Panc1 (cell line): Measurements from ENCODE around the gene MAPK8IP3. TPM values are rescaled to one million over a fixed set of nuclear protein-coding genes. Genes with fewer than 3 reads are reported as not detected.

Experiments
- ATAC-seq: fragments of 200-7000 bp; cut with Tn5 transposase; 2 replicates; pipeline ENCODE4 v1.9.1; 2020; ENCODE audit warnings: mild to moderate bottlenecking, moderate library complexity
- BruUV-seq: library from RNA; stranded (reverse); fragments of 400-500 nt; replicated peaks from 2 replicates; lab custom pipeline; 2021; lab: Mats Ljungman, UMichigan
- CTCF ChIA-PET: fragments of 300-600 bp; sonication (Branson Sonifier 250); formaldehyde crosslinking; loops from one replicate; lab custom pipeline; 2022; ENCODE audit warnings: antibody characterized with exemption; lab: Charles Lee
- POLR2A ChIA-PET: fragments of 300-600 bp; sonication (Branson Sonifier 250); formaldehyde crosslinking; loops from one replicate; lab custom pipeline; 2022; ENCODE audit warnings: antibody characterized with exemption; lab: Charles Lee
- DNase-seq: peaks from one replicate; pipeline ENCODE4 v3.0.0-alpha.2; 2010; ENCODE audit warnings: low read depth, low spot score
- H3K27ac ChIP-seq: 2 replicates; pipeline ENCODE4 v1.5.1; 2011; ENCODE audit warnings: mild to moderate bottlenecking, low read length, inconsistent platforms
- H3K27me3 ChIP-seq: fragments of 200-500 bp; sonication (Bioruptor generic); 2 replicates; pipeline ENCODE4 v1.6.0; 2014; ENCODE audit warnings: low read length, inconsistent platforms; ENCODE audit not compliant: control insufficient read depth, insufficient read depth
- H3K36me3 ChIP-seq: fragments of 200-500 bp; sonication (Bioruptor generic); 2 replicates; pipeline ENCODE4 v1.5.1; 2014; ENCODE audit warnings: inconsistent platforms, mild to moderate bottlenecking, low read length, moderate library complexity; ENCODE audit not compliant: control insufficient read depth, insufficient read depth
- H3K4me1 ChIP-seq: 2 replicates; pipeline ENCODE4 v1.5.1; 2011; ENCODE audit warnings: inconsistent platforms, mild to moderate bottlenecking, low read length, moderate library complexity; ENCODE audit not compliant: control insufficient read depth, insufficient read depth
- H3K4me3 ChIP-seq, 2 experiments: 2 replicates each; pipeline ENCODE4 v1.5.1; 2011 to 2012; ENCODE audit warnings: low read depth in 2 of 2, low read length in 2 of 2, mild to moderate bottlenecking in 2 of 2, inconsistent platforms in 1 of 2, moderate library complexity in 1 of 2
- H3K9me3 ChIP-seq: fragments of 200-500 bp; sonication (Bioruptor generic); 2 replicates; pipeline ENCODE4 v1.5.1; 2014; ENCODE audit warnings: low read depth, mild to moderate bottlenecking, inconsistent platforms, low read length, moderate library complexity; ENCODE audit not compliant: control insufficient read depth, insufficient read depth
- POLR2AphosphoS5 ChIP-seq: IDR thresholded peaks from 2 replicates; pipeline ENCODE4 v1.6.1; 2012; ENCODE audit warnings: mild to moderate bottlenecking, low read depth, low read length, moderate library complexity
- SIN3A ChIP-seq: IDR thresholded peaks from 2 replicates; pipeline ENCODE4 v1.6.1; 2012; ENCODE audit warnings: low read depth, mild to moderate bottlenecking, low read length, moderate library complexity, borderline replicate concordance; ENCODE audit not compliant: insufficient read depth
- TCF7L2 ChIP-seq: IDR thresholded peaks from 2 replicates; pipeline ENCODE4 v1.6.1; 2011; ENCODE audit warnings: mild to moderate bottlenecking, low read depth, low read length, inconsistent platforms
- in situ Hi-C: cut with HindIII; loops from 2 replicates; pipeline ENCODE4 v1.10.0; 2016; ENCODE audit warnings: low sequenced_read_pairs, low pct_unique_long_range_greater_than_20kb
- intact Hi-C: fragments of 100-400 bp; cut with micrococcal nuclease; formaldehyde crosslinking; loops from one replicate; pipeline ENCODE4 v1.10.0; 2022; ENCODE audit not compliant: unreplicated experiment
- total RNA-seq: library from RNA; stranded (reverse); gene quantifications from one replicate; pipeline ENCODE4 v1.2.1, GENCODE V29; 2021; ENCODE audit not compliant: unreplicated experiment
- TF ChIP-seq, protein P1 (sequence below): fragments of 450-650 bp; IDR thresholded peaks from 2 replicates; pipeline ENCODE4 v1.5.1; 2017; ENCODE audit warnings: mild to moderate bottlenecking
- TF ChIP-seq, protein P2 (sequence below), 2 experiments: IDR thresholded peaks; 2 replicates each; pipeline ENCODE4 v1.6.1; 2011 to 2012; ENCODE audit warnings: low read depth in 2 of 2, control low read depth in 1 of 2, low read length in 1 of 2, mild to moderate bottlenecking in 1 of 2, moderate library complexity in 1 of 2; ENCODE audit not compliant: insufficient read depth in 1 of 2

MAPK8IP3 gene
- total RNA-seq, 1 experiment from 2014 or later = 108 TPM

DNA sequence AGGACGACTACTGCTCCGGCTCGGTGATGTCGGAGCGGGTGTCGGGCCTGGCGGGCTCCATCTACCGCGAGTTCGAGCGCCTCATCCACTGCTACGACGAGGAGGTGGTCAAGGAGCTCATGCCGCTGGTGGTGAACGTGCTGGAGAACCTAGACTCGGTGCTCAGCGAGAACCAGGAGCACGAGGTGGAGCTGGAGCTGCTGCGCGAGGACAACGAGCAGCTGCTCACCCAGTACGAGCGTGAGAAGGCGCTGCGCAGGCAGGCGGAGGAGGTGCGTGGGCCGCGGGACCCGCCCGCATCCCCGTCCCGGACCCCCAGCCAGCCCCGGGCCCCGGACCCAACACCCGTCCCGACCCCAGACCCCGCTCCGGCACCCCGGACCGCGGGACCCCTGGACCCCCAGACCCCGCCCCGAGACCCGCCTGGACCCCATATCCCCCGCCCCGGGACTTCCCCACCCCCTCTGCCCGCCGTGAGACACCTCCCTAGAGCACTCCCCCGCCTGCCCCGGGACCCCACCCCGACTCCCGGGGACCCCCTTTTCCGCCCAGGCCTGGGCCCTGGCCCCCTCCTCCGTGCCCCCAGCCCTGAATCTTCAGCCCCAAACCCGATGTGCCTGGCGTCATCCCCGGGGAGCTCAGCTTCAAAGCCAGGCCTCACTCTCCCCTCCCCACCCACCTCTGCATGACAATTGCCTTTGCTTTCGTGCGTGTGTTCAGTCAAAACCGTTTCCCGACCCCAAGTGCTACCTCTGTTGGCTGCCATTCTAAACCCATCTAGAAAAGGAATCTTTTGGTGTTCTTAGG, 594 bp downstream of the MAPK8IP3 start:
- H3K27ac ChIP-seq = peak overlapping the region; percentile 94
- no TSS peak for BruUV-seq
- peaks cover 10% of the 10 kb centered on the region for H3K36me3 ChIP-seq
- H3K4me3 ChIP-seq = peak overlapping the region; percentile 75 to 90
- intact Hi-C loops = no loop called here
- H3K27me3 ChIP-seq = no peaks in the 10 kb centered on the region
- DNase-seq (no peak), ATAC-seq (peak; percentile 44)
- CTCF ChIA-PET = interaction anchor here (1.0 kb wide), 1 partner anchor 17 kb away, joined by 3 read pairs; no protein-coding TSS in a partner anchor
- H3K4me1 ChIP-seq = peaks cover 33% of the 10 kb centered on the region
- TF ChIP-seq TCF7L2 (no peak), POLR2AphosphoS5 (no peak), SIN3A (no peak)
- TF ChIP-seq, protein P1, sequence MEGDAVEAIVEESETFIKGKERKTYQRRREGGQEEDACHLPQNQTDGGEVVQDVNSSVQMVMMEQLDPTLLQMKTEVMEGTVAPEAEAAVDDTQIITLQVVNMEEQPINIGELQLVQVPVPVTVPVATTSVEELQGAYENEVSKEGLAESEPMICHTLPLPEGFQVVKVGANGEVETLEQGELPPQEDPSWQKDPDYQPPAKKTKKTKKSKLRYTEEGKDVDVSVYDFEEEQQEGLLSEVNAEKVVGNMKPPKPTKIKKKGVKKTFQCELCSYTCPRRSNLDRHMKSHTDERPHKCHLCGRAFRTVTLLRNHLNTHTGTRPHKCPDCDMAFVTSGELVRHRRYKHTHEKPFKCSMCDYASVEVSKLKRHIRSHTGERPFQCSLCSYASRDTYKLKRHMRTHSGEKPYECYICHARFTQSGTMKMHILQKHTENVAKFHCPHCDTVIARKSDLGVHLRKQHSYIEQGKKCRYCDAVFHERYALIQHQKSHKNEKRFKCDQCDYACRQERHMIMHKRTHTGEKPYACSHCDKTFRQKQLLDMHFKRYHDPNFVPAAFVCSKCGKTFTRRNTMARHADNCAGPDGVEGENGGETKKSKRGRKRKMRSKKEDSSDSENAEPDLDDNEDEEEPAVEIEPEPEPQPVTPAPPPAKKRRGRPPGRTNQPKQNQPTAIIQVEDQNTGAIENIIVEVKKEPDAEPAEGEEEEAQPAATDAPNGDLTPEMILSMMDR = no peak
- in situ Hi-C loops = no loop called here
- H3K9me3 ChIP-seq = no peaks in the 10 kb centered on the region
- POLR2A ChIA-PET = interaction anchor here (0.6 kb wide), 1 partner anchor 17 kb away, joined by 4 read pairs; no protein-coding TSS in a partner anchor

DNA sequence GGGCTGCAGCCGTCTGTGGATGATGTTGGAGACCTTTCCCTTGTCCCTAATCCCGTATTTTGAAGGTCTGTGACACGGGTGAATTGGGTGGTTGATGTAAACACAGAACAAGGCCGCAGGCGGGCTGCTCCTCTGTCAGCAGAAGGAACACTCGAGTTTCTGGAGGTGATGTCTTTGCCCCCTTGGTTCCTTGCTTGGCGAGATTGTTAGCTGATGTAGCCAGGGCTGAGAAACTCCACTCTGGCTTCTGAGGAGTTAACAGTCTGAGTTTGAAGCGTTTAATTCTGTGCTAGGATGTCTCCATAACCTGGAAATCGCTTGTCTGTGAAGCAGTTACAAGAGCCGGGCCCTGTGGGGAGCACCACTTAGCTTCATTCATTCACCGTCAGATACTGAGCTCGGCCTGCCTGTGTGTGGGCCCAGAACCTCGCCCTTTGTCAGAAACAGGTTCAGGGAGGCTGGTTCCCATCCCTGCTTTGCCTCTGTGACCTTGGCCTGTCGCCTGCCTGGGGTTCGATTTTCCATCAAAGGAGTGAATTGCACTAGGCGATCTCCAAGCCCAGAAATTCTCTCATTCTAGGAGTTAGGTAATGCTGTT, 1.3 kb downstream of the MAPK8IP3 start:
- Histone ChIP-seq H3K4me3 (peak overlapping the region; percentile 75 to 90), H3K36me3 (peaks cover 5% of the 10 kb centered on the region; the same call in 1 of the 2 replicates), H3K27me3 (no peaks in the 10 kb centered on the region), H3K9me3 (no peaks in the 10 kb centered on the region), H3K4me1 (peaks cover 33% of the 10 kb centered on the region), H3K27ac (peak overlapping the region; percentile 94)
- intact Hi-C loops (no loop called here), in situ Hi-C loops (no loop called here)
- no peak for DNase-seq
- POLR2A ChIA-PET = no interaction called here
- no peak for ATAC-seq
- TF ChIP-seq TCF7L2 = peak; percentile 29; the same call in 1 of the 2 replicates
- TF ChIP-seq, protein P1 = no peak
- TF ChIP-seq, protein P2, sequence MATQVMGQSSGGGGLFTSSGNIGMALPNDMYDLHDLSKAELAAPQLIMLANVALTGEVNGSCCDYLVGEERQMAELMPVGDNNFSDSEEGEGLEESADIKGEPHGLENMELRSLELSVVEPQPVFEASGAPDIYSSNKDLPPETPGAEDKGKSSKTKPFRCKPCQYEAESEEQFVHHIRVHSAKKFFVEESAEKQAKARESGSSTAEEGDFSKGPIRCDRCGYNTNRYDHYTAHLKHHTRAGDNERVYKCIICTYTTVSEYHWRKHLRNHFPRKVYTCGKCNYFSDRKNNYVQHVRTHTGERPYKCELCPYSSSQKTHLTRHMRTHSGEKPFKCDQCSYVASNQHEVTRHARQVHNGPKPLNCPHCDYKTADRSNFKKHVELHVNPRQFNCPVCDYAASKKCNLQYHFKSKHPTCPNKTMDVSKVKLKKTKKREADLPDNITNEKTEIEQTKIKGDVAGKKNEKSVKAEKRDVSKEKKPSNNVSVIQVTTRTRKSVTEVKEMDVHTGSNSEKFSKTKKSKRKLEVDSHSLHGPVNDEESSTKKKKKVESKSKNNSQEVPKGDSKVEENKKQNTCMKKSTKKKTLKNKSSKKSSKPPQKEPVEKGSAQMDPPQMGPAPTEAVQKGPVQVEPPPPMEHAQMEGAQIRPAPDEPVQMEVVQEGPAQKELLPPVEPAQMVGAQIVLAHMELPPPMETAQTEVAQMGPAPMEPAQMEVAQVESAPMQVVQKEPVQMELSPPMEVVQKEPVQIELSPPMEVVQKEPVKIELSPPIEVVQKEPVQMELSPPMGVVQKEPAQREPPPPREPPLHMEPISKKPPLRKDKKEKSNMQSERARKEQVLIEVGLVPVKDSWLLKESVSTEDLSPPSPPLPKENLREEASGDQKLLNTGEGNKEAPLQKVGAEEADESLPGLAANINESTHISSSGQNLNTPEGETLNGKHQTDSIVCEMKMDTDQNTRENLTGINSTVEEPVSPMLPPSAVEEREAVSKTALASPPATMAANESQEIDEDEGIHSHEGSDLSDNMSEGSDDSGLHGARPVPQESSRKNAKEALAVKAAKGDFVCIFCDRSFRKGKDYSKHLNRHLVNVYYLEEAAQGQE (IDR thresholded peaks at IDR 0.05; ENCODE audit: insufficient read depth in 1 of 2, low read depth in 2 of 2, low read length in 1 of 2) = no peak
- no peak for TF ChIP-seq POLR2AphosphoS5
- no peak for TF ChIP-seq SIN3A
- BruUV-seq = TSS peak; percentile 46
- CTCF ChIA-PET = no interaction called here
